Fibroblast of the aortic adventitia (primary cell): ENCODE measurements around the gene JPH4. TPM values are rescaled to one million over a fixed set of nuclear protein-coding genes. Genes with fewer than 3 reads are reported as not detected.
A peak's percentile ranks its signal among the peaks of the same experiment; 100 is the strongest.

Source experiments
- DNase-seq: peaks from one replicate; pipeline ENCODE4 v3.0.0-alpha.2; 2010; ENCODE audit warnings: low read depth
- H3K4me3 ChIP-seq: 2 replicates; pipeline ENCODE4 v1.5.1; 2011; ENCODE audit warnings: low read depth, mild to moderate bottlenecking, control low read depth, low read length, moderate library complexity
- CTCF ChIP-seq: IDR thresholded peaks from 2 replicates; pipeline ENCODE4 v1.5.1; 2011; ENCODE audit warnings: mild to moderate bottlenecking, low read length, control low read depth, inconsistent platforms; ENCODE audit not compliant: insufficient read depth
- total RNA-seq: library from RNA; depleted of rRNA; stranded (reverse); fragments of >200 nt; gene quantifications from 2 replicates; pipeline ENCODE4 v1.2.3, GENCODE V29; 2012; ENCODE audit warnings: low replicate concordance

JPH4 gene
- total RNA-seq, 1 donor = not detected

GRCh38 chr14:23609001-23609400 is 30.4 kb upstream of the JPH4 start:
- no peak for TF ChIP-seq CTCF
- no peak overlapping the region for H3K4me3 ChIP-seq
- no peak for DNase-seq

GRCh38 chr14:23608454-23608853 is 29.9 kb upstream of the JPH4 start:
- TF ChIP-seq CTCF = no peak
- no peak for DNase-seq
- H3K4me3 ChIP-seq = no peak overlapping the region

- DNase-seq = peak; percentile 3
- TF ChIP-seq CTCF = no peak
- no peak overlapping the region for H3K4me3 ChIP-seq
These were observed 27.5 kb upstream of the JPH4 start for GRCh38 chr14:23605931-23606585.

GRCh38 chr14:23604675-23605170 is 26.1 kb upstream of the JPH4 start:
- no peak for TF ChIP-seq CTCF
- no peak for DNase-seq
- H3K4me3 ChIP-seq = no peak overlapping the region

- TF ChIP-seq CTCF = no peak
- H3K4me3 ChIP-seq = no peak overlapping the region
These were observed 25.6 kb upstream of the JPH4 start for GRCh38 chr14:23604148-23604547.

GRCh38 chr14:23603103-23603502 is 24.5 kb upstream of the JPH4 start:
- no peak for TF ChIP-seq CTCF
- no peak overlapping the region for H3K4me3 ChIP-seq
- DNase-seq = no peak

More at GRCh38 chr14:23604148-23604547, 25.6 kb upstream of the JPH4 start:
- no peak for DNase-seq
